Stimulated activated CD4-positive, alpha-beta T cell treated with anti-CD3 and anti-CD28 coated beads, TNF-alpha, amount 100 ng/mL, for 4 hours (primary cell): ENCODE measurements around the gene APOL5.
"Not testable (repeated sequence)": the region's sequence is repeated elsewhere in the genome, so short reads cannot be mapped to it uniquely, and the experiment has no call there.

Experiments
- DNase-seq, 3 experiments: peaks; one replicate each; pipeline ENCODE4 v3.0.0-alpha.2; 2020; ENCODE audit warnings: low read depth in 3 of 3

The APOL5 gene, protein sequence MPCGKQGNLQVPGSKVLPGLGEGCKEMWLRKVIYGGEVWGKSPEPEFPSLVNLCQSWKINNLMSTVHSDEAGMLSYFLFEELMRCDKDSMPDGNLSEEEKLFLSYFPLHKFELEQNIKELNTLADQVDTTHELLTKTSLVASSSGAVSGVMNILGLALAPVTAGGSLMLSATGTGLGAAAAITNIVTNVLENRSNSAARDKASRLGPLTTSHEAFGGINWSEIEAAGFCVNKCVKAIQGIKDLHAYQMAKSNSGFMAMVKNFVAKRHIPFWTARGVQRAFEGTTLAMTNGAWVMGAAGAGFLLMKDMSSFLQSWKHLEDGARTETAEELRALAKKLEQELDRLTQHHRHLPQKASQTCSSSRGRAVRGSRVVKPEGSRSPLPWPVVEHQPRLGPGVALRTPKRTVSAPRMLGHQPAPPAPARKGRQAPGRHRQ

DNA sequence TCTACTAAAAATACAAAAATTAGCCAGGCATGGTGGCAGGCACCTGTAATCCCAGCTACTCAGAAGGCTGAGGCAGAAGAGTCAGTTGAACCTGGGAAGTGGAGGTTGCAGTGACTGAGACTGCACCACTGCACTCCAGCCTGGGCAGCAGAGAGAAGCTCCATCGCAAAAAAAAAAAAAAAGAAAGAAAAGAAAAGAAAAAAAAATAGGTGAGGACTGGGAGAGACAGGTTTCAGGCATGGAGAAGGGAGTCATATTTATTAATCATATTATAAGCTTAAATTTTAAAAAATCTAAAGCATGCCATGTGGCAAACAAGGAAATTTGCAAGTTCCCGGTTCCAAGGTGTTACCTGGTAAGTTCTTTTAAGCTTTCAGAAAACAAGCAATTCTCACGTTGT, at the start of gene APOL5:
TSS of gene APOL5 (plus strand) at position 301 of the 400 bp plus-strand sequence. CDS start at position 301, 0 bp downstream.
- no peak for DNase-seq

GRCh38 chr22:35674335-35674734, 43.3 kb upstream of the APOL5 start:
- DNase-seq, result no peak

GRCh38 chr22:35676065-35676464, 41.6 kb upstream of the APOL5 start:
- not testable (repeated sequence) for DNase-seq

DNA sequence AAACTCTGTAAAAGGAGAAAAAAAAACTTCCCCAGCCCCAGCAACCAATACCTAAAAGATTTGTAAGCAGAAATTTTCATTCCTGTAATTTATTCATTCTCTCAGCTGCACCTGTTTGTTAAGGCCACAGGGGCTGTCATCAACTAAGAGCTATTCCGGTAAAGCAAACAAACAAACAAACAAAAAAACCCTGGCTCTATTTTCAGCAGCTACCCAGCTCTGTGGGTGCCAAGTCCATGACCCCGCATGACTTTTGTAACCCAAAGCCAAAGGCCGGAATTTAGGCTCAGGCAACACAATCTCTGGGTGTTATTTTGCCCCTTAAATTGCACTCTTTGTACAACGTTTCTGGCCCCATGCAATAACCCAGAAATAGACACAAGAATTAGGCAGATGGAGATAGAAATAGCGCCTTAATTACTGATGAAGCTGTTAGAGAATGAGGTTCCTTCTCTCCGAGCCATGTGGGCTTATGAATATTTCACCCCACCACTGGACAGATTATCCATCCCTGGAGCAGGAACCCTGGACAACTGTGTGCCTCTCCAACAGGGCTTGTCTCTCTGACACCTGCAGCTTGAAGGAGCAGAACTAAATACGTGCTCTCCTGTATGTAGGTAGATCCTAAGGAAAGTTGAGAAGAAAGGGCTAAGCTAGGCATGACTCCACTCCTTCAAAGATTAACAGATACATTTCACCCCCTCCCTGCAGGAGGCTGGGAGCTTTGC, 40.0 kb upstream of the APOL5 start:
- DNase-seq, result no peak

DNA sequence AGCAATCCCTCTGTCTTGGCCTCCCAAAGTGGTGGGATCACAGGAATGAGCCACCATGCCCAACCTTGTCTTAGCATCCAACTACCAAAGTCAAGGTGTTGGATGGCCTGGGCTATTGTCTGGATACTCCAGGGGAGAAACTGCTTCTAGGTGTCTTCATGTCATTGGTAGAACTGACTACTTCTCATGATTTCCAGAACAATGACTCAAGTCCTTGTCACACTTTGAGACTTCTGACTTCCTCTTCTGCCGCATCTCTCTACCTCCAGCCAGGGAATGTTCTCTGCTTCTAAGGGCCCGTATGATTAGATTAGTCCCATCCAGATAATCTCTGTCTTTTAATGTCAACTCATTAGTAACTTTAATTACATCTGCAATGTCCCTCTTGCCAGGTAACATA, 38.8 kb upstream of the APOL5 start:
- no peak for DNase-seq

DNA sequence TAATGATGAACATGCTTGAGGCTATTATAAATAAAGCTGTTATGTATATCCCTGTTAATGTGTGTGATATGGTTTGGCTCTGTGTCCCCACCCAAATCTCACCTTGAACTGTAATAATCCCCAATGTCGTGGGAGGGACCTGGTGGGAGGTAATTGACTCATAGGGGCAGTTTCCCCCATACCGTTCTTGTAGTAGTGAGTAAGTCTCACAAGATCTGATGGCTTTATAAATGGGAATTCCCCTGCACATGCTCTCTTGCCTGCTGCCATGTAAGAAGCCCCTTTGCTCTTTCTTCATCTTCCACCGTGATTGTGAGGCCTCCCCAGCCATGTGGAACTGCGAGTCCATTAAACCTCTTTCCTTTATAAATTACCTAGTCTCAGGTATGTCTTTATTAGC, 38.2 kb upstream of the APOL5 start:
- peak in 2 of 3 experiments; percentile 35 to 62 for DNase-seq

DNA sequence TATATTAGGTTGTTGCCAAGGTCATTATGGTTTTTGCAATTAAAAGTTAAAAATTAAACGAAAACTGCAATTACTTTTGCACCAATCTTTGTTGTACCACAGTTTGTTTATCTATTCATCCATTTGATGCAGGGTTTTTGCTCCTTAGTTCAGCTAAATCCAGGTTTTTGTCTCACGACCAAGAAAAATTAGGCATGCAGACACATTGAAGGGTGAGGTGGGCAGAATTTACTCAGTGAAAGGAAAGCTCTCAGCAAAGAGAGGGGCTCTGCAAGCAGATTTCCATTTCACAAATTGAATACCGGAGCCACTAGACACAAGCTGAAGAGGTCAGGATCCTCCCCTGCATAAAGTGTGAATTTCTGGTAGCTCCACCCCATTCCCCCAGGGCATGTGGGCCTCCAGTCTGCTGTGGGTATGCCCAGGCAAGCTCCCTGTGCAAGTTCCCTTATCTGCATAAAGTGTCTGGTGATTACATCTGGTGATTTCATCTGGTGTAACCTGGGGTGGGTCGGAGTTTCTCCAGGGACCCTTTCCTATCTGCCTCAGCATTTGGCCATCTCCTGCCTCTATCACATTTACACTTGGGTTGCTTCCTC, 36.1 kb upstream of the APOL5 start:
- no peak for DNase-seq

GRCh38 chr22:35683560-35683959, 34.1 kb upstream of the APOL5 start:
- no peak for DNase-seq

GRCh38 chr22:35684270-35684700, 33.4 kb upstream of the APOL5 start:
- DNase-seq, result no peak

DNA sequence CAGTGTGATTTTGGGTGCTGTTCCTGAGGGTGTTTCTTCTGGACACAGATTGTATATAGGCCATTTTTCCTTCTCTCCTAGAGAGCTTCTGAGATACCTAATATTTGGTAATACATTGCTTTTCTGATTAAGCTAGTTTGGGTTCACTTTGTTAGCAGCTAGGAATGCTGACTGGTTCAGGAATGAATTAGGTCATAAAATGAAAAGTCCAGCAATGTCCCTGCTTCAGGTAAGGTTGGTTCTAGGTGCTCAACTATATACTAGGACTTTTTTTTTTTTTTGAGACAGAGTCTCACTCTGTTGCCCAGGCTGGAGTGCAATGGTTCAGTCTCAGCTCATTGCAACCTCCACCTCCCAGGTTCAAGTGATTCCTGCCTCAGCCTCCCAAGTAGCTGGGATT, 32.9 kb upstream of the APOL5 start:
- no peak for DNase-seq

DNA sequence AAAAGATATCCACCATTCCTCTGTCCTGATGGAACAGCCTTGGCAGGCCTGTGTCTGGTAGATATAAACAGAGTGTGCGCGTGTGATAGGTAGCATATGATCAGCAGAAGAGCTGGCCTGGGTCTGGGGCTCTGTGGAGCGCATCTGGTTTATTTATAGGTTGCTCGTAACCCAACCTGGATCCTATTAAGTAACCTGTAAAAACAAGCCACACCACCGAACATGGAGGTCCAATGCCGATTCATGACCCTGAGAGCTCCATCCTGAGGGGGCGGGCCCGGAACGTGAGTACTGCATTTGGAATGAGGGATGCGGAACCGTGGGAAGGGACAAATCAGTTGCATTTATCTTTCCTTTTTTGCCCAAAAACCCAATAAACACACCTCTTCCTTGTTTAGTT, 31.9 kb upstream of the APOL5 start:
- no peak for DNase-seq

- DNase-seq, result no peak
Measured at GRCh38 chr22:35686298-35686697, 31.4 kb upstream of the APOL5 start.

GRCh38 chr22:35687461-35687860, 30.2 kb upstream of the APOL5 start:
- DNase-seq, result no peak

DNA sequence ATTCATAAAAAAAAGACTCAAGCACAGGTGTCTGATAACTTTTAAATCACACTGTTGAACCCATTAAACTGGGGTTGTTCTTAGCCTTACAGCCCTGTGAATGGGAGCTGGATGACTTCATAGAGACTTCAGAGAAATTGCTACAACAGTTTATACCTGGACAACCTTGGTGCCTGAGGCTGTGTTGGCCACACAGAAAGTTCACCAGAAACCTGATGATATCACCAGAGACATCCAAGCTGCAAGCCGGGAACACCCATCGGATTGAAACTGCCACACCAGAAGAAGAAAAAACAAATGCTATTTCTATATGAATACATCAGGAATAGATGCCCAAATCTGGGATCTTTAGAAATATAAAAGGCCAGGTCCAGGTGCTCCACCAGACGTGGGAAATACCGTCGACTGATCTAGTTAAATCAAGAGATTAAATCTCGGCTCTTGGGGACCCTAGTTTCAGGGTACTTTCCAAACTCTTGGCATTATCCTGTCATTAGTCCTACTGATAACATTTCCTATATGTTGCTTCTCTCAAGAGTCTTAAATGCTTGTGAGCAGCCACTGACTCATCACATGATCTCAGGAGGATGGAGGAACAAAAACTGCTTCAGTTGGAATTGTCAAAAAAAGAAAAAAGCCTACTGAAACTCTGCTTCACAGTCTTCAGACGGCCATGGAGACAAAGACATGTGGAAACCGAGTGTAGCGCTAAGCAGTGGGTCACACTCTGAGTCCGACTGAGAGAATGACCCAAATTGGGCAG, 28.6 kb upstream of the APOL5 start:
- DNase-seq, result no peak

DNA sequence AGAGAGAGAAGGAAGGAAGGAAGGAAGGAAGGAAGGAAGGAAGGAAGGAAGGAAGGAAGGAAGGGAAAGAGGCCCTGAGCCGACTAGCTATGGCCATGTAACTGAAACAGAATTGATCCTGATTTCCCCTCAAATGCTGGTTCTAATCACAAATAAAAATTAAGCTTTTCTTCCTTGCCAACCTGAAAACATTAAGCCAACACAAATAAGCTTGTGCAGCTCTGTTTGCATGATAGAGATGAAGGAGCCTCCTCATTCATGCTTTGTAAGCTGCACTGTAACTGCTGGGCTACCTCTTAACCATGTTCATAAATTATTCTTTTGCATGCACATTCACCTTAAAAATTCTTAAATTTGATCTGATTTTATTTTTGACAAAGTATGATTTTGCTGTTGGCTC, 27.7 kb upstream of the APOL5 start:
- DNase-seq, result no peak

DNA sequence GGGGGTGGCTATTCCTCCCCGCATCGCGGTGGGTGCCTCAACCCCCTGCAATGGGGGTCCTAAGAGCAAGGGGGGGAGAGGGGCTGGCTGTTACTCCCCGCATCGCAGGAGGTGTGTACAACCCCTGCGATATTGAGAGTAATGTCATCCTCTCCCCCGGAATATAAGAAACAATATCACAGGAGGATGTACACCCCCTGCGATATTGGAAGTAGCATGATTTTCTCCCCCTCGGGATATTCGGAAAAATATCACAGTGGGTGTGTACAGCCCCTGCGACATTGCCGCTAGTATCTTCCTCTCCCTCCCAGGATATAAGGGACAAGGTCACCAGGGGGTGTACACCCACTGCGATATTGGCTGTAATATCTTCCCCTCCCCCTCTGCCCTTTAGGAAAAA, 22.5 kb upstream of the APOL5 start:
- DNase-seq, result no peak

DNA sequence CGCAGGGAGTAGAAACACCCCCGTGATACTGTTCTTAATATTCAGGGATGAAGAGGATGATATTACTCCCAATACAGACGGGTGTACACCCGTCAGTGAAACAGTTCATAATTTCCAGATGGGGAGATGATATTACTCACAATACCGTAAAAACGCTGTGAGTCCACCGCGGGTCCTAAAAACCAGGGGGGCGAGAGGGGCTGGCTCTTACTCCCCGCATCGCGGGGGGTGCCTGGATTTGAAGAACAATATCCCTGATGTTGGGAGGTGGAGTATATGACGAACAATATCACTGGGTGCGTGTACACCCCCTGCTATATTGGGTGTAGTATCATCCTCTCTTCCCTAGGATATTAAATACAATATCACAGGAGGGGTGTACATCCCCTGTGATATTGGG, 20.5 kb upstream of the APOL5 start:
- no peak for DNase-seq

- DNase-seq, result not testable (repeated sequence)
Measured at GRCh38 chr22:35699852-35700251, 17.8 kb upstream of the APOL5 start.

- no peak for DNase-seq
Measured at GRCh38 chr22:35703861-35704584, 13.6 kb upstream of the APOL5 start.

DNA sequence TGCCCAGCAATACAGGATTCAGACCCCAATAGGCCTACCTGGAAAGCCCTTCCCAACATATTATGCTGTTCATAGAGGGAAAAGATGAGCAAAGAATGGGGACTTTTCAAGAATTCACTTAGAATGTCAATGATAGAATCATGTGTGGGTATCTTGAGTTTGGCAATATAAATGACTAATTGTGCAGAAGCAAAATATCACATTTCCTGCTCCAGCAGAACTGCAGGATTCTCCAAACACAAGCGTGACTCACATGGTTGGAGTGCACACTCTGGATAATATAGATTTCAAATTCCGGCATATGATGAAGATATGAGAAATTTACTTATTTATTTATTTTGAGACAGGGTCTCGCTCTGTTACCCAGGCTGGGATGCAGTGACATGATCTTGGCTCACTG, 12.5 kb upstream of the APOL5 start:
- DNase-seq, result no peak

GRCh38 chr22:35708453-35708852, 9.2 kb upstream of the APOL5 start:
- no peak for DNase-seq
